Right lobe of liver (tissue), 4 donors: Measurements from ENCODE around the gene PTPRT.

Experiments used
- CTCF ChIP-seq, 4 donors: fragments of 200-600 bp in 3 of 4; fragments of 450-650 bp in 1 of 4; IDR thresholded peaks; one replicate each; pipeline versions ENCODE4 v1.5.1 to v1.8.0; 2016 to 2022; ENCODE audit warnings: antibody characterized with exemption in 4 of 4, mild to moderate bottlenecking in 2 of 4
- POLR2A ChIP-seq: fragments of 450-650 bp; IDR thresholded peaks from one replicate; pipeline ENCODE4 v1.6.1; 2017; ENCODE audit warnings: antibody characterized with exemption, mild to moderate bottlenecking
- donor health status: DM: no; HTN: no; CAD: no.
- donor health status: DM: no; HTN: no; CAD: no.
- donor health status: DM: no; HTN: yes; CAD: no.

- TF ChIP-seq CTCF (IDR thresholded peaks at IDR 0.05) = no peak
- TF ChIP-seq POLR2A = no peak
Observed at GRCh38 chr20:42708266-42708665, 481.4 kb downstream of the PTPRT start.
